Measurements from ENCODE around the gene SUOX. TPM values are rescaled to one million over a fixed set of nuclear protein-coding genes. Genes with fewer than 3 reads are reported as not detected.
"Not testable (repeated sequence)": the region's sequence is repeated elsewhere in the genome, so short reads cannot be mapped to it uniquely, and the experiment has no call there.

The SUOX gene
- total RNA-seq, 1 donor from 2014 or later = 44.8 TPM

GRCh38 chr12:55984861-55985260 is 12.2 kb upstream of the SUOX start:
- Mint-ChIP-seq H3K9me3 (ENCODE audit: low read depth) (no peaks in the 10 kb centered on the region), H3K36me3 (ENCODE audit: insufficient read depth) (peaks cover 22% of the 10 kb centered on the region)

GRCh38 chr12:55985341-55985740 is 11.7 kb upstream of the SUOX start:
- DNase-seq (ENCODE audit: low spot score, unreplicated experiment) = no peak
- Mint-ChIP-seq H3K9me3 (ENCODE audit: low read depth) (no peaks in the 10 kb centered on the region), H3K36me3 (ENCODE audit: insufficient read depth) (peaks cover 22% of the 10 kb centered on the region), H3K4me1 (ENCODE audit: low read depth) (no peaks in the 10 kb centered on the region), H3K27ac (no peak overlapping the region), H3K27me3 (no peaks in the 10 kb centered on the region), H3K4me3 (ENCODE audit: low read depth) (no peak overlapping the region)
- TF ChIP-seq CTCF (IDR thresholded peaks at IDR 0.05; ENCODE audit: unreplicated experiment) = no peak

More at GRCh38 chr12:55984861-55985260, 12.2 kb upstream of the SUOX start:
- no peaks in the 10 kb centered on the region for H3K27me3 Mint-ChIP-seq
- H3K4me1 Mint-ChIP-seq (ENCODE audit: low read depth) = no peaks in the 10 kb centered on the region
- no peak overlapping the region for H3K4me3 Mint-ChIP-seq (ENCODE audit: low read depth)
- no peak for DNase-seq (ENCODE audit: low spot score, unreplicated experiment)
- H3K27ac Mint-ChIP-seq = no peak overlapping the region
- TF ChIP-seq CTCF (IDR thresholded peaks at IDR 0.05; ENCODE audit: unreplicated experiment) = no peak

GRCh38 chr12:55985976-55986375 is 11.1 kb upstream of the SUOX start:
- H3K27me3 Mint-ChIP-seq; DNase-seq (ENCODE audit: low spot score, unreplicated experiment); H3K27ac Mint-ChIP-seq; H3K9me3 Mint-ChIP-seq (ENCODE audit: low read depth); H3K4me1 Mint-ChIP-seq (ENCODE audit: low read depth); H3K4me3 Mint-ChIP-seq (ENCODE audit: low read depth): not testable (repeated sequence)
- H3K36me3 Mint-ChIP-seq (ENCODE audit: insufficient read depth) = peaks cover 23% of the 10 kb centered on the region

GRCh38 chr12:55991110-55991509 is 6.0 kb upstream of the SUOX start:
- DNase-seq (ENCODE audit: low spot score, unreplicated experiment) = no peak
- no peak overlapping the region for H3K4me3 Mint-ChIP-seq (ENCODE audit: low read depth)
- no peaks in the 10 kb centered on the region for H3K27me3 Mint-ChIP-seq
- no peaks in the 10 kb centered on the region for H3K4me1 Mint-ChIP-seq (ENCODE audit: low read depth)
- peaks cover 25% of the 10 kb centered on the region for H3K36me3 Mint-ChIP-seq (ENCODE audit: insufficient read depth)
- H3K9me3 Mint-ChIP-seq (ENCODE audit: low read depth) = no peaks in the 10 kb centered on the region
- H3K27ac Mint-ChIP-seq = no peak overlapping the region
- TF ChIP-seq CTCF (IDR thresholded peaks at IDR 0.05; ENCODE audit: unreplicated experiment) = no peak

- DNase-seq (ENCODE audit: low spot score, unreplicated experiment) = no peak
- TF ChIP-seq CTCF (IDR thresholded peaks at IDR 0.05; ENCODE audit: unreplicated experiment) = no peak
- Mint-ChIP-seq H3K4me3 (ENCODE audit: low read depth) (no peak overlapping the region), H3K27me3 (no peaks in the 10 kb centered on the region), H3K36me3 (ENCODE audit: insufficient read depth) (peaks cover 25% of the 10 kb centered on the region), H3K4me1 (ENCODE audit: low read depth) (peaks cover 10% of the 10 kb centered on the region), H3K9me3 (ENCODE audit: low read depth) (no peaks in the 10 kb centered on the region), H3K27ac (peak overlapping the region; percentile 74)
These were observed 3.7 kb upstream of the SUOX start for GRCh38 chr12:55993230-55993853.

GRCh38 chr12:55995366-55995765 is 1.7 kb upstream of the SUOX start:
- Mint-ChIP-seq H3K4me3 (ENCODE audit: low read depth) (no peak overlapping the region), H3K27ac (peak overlapping the region; percentile 59), H3K27me3 (no peaks in the 10 kb centered on the region), H3K36me3 (ENCODE audit: insufficient read depth) (peaks cover 18% of the 10 kb centered on the region), H3K4me1 (ENCODE audit: low read depth) (peaks cover 13% of the 10 kb centered on the region), H3K9me3 (ENCODE audit: low read depth) (no peaks in the 10 kb centered on the region)
- DNase-seq (ENCODE audit: low spot score, unreplicated experiment) = no peak
- no peak for TF ChIP-seq CTCF (IDR thresholded peaks at IDR 0.05; ENCODE audit: unreplicated experiment)

Measured in progenitor cell of endocrine pancreas (in vitro differentiated cells).